PC-3 (cell line): ENCODE data around the gene WFS1.

Experiments used
- CTCF ChIP-seq: fragments of 300-600 bp; sonication (generic); conservative IDR thresholded peaks from 2 replicates; pipeline ENCODE4 v1.5.1; 2017; ENCODE audit warnings: antibody characterized with exemption, low read depth, mild to moderate bottlenecking, low read length
- EZH2 ChIP-seq: fragments of 300-600 bp; sonication (generic); IDR thresholded peaks from one replicate; pipeline ENCODE4 v1.6.1; 2017; ENCODE audit warnings: antibody characterized with exemption, mild to moderate bottlenecking, low read length; ENCODE audit not compliant: unreplicated experiment
- EZH2phosphoT487 ChIP-seq: fragments of 300-600 bp; sonication (generic); IDR thresholded peaks from 2 replicates; pipeline ENCODE4 v1.6.1; 2018; ENCODE audit warnings: mild to moderate bottlenecking, antibody characterized with exemption, low read length, borderline replicate concordance

GRCh38 chr4:6228158-6229067, 41.2 kb upstream of the WFS1 start:
- no peak for TF ChIP-seq EZH2
- TF ChIP-seq CTCF = no peak
- TF ChIP-seq EZH2phosphoT487 = no peak
